ENCODE data around the gene UBA1.

UBA1 gene

DNA sequence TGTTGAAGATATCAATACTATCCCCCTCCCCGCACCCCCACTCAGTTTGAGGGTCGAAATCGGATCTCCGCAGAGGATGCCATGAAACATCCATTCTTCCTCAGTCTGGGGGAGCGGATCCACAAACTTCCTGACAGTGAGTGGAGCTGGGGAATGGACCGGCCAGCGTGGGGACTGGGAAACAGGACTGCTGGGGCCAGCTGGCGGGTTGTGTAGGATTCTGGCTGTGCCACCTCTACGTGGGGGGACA, 33.6 kb downstream of the UBA1 start:
- Histone ChIP-seq H3K9me3 (ENCODE audit: severe bottlenecking) (no peaks in the 10 kb centered on the region), H3K36me3 (peaks cover 62% of the 10 kb centered on the region), H3K4me3 (ENCODE audit: low read depth, low read length) (no peak overlapping the region), H3K27ac (no peak overlapping the region), H3K27me3 (ENCODE audit: insufficient read depth, low read depth, severe bottlenecking) (no peaks in the 10 kb centered on the region)
- no peak for DNase-seq
- TF ChIP-seq, protein P1, sequence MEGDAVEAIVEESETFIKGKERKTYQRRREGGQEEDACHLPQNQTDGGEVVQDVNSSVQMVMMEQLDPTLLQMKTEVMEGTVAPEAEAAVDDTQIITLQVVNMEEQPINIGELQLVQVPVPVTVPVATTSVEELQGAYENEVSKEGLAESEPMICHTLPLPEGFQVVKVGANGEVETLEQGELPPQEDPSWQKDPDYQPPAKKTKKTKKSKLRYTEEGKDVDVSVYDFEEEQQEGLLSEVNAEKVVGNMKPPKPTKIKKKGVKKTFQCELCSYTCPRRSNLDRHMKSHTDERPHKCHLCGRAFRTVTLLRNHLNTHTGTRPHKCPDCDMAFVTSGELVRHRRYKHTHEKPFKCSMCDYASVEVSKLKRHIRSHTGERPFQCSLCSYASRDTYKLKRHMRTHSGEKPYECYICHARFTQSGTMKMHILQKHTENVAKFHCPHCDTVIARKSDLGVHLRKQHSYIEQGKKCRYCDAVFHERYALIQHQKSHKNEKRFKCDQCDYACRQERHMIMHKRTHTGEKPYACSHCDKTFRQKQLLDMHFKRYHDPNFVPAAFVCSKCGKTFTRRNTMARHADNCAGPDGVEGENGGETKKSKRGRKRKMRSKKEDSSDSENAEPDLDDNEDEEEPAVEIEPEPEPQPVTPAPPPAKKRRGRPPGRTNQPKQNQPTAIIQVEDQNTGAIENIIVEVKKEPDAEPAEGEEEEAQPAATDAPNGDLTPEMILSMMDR (IDR thresholded peaks at IDR 0.05; ENCODE audit: low read depth, low read length), result no peak

DNA sequence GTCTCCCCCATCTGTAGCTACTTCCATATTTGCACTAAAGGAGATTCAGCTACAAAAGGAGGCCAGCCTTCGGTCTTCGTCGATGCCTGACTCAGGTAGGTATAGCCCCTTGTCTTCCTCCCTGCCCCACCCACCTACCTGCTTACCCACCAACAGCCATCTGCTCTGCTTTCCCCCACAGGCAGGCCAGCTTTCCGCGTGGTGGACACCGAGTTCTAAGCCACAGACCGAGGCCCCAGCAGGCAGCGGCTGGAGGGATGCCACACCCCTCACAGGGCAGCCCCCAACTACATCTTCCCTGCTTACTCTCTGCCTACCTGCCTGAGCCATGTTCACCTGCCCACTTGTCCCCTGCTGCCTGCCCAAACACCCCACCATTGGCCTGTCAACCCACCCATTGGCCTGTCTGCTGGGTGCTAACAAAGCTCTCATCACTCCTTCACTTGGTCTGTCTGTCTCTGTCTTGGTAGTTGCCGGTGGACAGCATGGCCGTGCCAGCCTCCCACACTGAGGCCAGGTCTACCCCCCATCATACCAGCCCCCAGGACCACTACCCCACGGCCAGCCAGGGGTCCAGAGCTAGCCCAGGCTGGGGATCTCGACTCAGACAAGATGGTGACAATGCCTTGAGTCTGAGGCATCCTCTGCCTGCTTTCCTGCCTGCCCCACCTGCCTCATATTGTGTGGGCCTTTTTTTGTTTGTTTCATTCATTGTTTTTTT, 35.1 kb downstream of the UBA1 start:
- TF ChIP-seq, protein P1 (IDR thresholded peaks at IDR 0.05; ENCODE audit: low read depth, low read length), result no peak
- Histone ChIP-seq H3K4me3 (ENCODE audit: low read depth, low read length) (no peak overlapping the region), H3K9me3 (ENCODE audit: severe bottlenecking) (no peaks in the 10 kb centered on the region), H3K27ac (no peak overlapping the region), H3K27me3 (ENCODE audit: insufficient read depth, low read depth, severe bottlenecking) (no peaks in the 10 kb centered on the region), H3K36me3 (peaks cover 53% of the 10 kb centered on the region)
- no peak for DNase-seq

GRCh38 chrX:47229427-47229826, 35.8 kb downstream of the UBA1 start:
- Histone ChIP-seq H3K36me3 (peaks cover 48% of the 10 kb centered on the region), H3K27me3 (ENCODE audit: insufficient read depth, low read depth, severe bottlenecking) (no peaks in the 10 kb centered on the region), H3K4me3 (ENCODE audit: low read depth, low read length) (no peak overlapping the region), H3K27ac (no peak overlapping the region), H3K9me3 (ENCODE audit: severe bottlenecking) (no peaks in the 10 kb centered on the region)
- TF ChIP-seq, protein P1 (IDR thresholded peaks at IDR 0.05; ENCODE audit: low read depth, low read length), result no peak
- DNase-seq, result no peak

DNA sequence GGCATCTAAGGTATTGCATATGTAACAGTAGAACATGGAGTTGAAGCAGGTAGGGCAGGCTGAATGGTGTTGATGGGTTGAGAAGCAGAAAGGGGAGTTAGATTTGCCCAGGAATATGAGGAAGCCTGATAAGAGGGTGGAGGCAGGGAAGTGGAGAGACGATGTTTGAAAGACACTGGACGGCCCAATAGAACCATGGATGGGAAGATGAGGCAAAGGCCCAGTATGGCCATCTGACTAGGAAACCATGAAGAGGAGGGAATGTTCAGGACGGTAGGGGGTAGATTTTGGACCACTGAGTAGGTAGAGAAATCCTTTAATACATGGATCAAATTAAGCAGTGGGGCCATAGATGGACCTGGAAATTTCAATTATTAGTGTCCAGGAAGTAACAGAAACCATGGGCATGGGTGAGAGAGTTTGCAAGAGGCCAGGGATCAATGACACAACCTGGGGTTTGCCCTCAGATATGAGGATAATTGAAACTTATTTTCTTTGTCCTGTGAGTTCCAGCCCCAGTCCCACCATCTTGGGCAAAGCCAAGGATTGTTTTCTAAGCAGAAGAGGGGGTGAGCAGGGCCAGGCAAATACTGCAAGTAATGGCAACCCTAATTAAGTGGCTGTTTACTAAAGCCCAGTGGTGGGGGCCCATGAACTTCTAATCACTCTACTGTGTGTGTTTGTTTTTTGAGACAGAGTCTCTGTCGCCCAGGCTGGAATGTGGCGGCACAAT, 36.7 kb downstream of the UBA1 start:
- DNase-seq, result no peak
- TF ChIP-seq, protein P1 (IDR thresholded peaks at IDR 0.05; ENCODE audit: low read depth, low read length), result no peak
- Histone ChIP-seq H3K36me3 (peaks cover 39% of the 10 kb centered on the region), H3K4me3 (ENCODE audit: low read depth, low read length) (no peak overlapping the region), H3K27me3 (ENCODE audit: insufficient read depth, low read depth, severe bottlenecking) (no peaks in the 10 kb centered on the region), H3K27ac (no peak overlapping the region), H3K9me3 (ENCODE audit: severe bottlenecking) (no peaks in the 10 kb centered on the region)

GRCh38 chrX:47231167-47231566, 37.5 kb downstream of the UBA1 start:
- TF ChIP-seq, protein P1 (IDR thresholded peaks at IDR 0.05; ENCODE audit: low read depth, low read length), result no peak
- no peak overlapping the region for H3K27ac ChIP-seq

More at GRCh38 chrX:47231167-47231566, 37.5 kb downstream of the UBA1 start:
- H3K36me3 ChIP-seq, result peaks cover 31% of the 10 kb centered on the region
- DNase-seq, result no peak
- H3K4me3 ChIP-seq (ENCODE audit: low read depth, low read length), result no peak overlapping the region
- no peaks in the 10 kb centered on the region for H3K9me3 ChIP-seq (ENCODE audit: severe bottlenecking)
- H3K27me3 ChIP-seq (ENCODE audit: insufficient read depth, low read depth, severe bottlenecking), result no peaks in the 10 kb centered on the region

All from WERI-Rb-1 (cell line).